ENCODE measurements around the gene PDILT.
A peak's percentile ranks its signal among the peaks of the same experiment; 100 is the strongest.

Gene PDILT

GRCh38 chr16:20401475-20402016 lies 3.0 kb downstream of the PDILT start:
- no peak for DNase-seq (ENCODE audit: low read depth)

DNA sequence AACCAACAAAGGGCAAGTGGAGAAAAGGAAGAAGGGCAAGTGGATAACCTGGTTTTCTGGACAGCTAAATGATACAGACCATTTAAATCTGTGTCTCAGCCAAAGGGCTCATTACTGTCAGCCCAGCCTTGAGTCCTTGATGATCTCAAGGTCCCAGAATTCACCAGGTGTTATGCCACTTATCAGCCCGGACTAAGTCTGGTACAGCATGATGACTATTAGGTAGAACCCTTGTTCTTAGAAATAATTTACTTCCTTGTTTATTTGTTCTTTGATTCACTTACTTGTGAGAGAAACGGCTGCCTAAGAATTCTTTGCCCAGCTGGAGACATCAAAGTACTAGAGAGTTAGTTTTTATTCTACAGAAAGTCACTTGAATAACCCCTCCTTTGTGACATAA lies 3.5 kb downstream of the PDILT start:
- DNase-seq (ENCODE audit: low read depth): no peak

- DNase-seq (ENCODE audit: low read depth): no peak
These were observed 5.4 kb downstream of the PDILT start for GRCh38 chr16:20399185-20399584.

DNA sequence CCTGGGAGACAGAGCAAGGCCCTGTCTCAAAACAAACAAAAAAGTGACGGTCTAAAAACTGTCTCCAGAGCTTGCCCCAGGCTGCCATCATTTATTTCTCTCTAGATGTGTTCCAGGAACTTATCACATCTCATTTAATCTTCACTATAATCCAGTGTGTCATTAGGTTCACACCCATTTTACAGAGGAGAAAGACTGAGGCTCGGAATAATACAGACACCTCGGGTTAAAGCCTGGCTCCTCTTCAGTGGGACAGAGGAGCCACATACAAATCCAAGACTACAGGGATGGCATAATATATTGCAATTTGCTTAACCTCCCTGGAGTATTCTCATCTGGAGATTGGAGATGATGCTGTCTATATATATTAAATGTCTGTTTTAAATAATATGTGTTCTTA lies 5.9 kb downstream of the PDILT start:
- no peak for DNase-seq (ENCODE audit: low read depth)

DNA sequence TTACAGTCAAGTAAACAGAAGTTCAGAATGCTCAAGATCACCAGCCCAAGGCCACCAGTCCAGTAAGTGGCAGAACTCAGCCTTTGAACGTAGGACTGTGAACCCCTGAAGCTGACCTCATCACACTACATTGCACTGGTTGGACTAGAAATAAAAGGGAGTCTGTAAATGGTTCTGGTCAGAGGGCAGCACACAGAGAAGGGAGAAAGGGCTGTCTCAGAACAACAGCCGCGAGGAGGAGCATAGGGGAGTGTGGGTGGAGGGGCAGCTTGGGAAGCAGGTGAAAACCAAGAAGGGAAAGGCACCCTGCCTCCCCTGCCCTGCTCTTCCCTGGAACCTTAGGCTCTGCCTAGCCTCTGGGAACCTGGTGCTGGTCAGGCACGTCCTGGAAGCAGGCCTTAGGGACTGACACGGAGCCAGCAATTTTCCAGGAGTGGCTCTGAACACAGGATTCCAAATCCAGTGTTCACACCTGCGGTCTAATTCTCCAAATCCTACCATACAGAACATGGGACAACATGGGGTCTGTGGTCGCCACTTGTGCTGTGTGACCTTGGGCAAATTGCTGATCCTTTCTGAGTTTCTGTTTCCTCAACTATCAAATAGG lies 7.0 kb downstream of the PDILT start:
- no peak for DNase-seq (ENCODE audit: low read depth)

DNA sequence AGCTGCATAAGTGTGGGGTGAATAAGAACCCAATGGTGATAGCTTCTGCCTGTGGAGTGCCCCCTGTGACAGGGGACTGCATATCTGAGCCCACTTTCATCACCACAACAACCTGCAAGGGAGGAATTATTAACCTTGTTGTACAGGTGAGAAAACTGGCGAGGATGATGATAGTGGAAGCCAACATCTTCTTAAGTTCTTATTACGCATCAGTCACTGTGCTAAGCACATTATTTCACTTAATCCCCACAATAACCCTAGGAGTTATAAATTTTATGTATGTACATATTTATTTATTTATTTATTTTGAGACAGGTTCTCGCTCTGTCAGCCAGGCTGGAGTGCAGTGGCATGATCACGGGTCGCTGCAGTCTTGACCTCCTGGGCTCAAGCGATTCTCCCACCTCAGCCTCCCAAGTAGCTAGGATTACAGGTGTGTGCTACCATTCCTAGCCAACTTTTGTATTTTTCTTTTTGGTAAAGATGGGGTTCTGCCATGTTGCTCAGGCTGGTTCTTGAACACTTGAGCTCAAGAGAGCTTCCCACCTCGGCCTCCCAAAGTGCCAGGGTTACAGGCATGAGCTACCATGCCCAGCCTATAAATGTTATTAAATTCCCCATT lies 7.6 kb downstream of the PDILT start:
- no peak for DNase-seq (ENCODE audit: low read depth)

- no peak for DNase-seq (ENCODE audit: low read depth)
These were observed 8.6 kb downstream of the PDILT start for GRCh38 chr16:20395946-20396345.

GRCh38 chr16:20393801-20394577 lies 10.5 kb downstream of the PDILT start:
- no peak for DNase-seq (ENCODE audit: low read depth)

- DNase-seq (ENCODE audit: low read depth): no peak
These were observed 13.5 kb downstream of the PDILT start for GRCh38 chr16:20391045-20391444.

DNA sequence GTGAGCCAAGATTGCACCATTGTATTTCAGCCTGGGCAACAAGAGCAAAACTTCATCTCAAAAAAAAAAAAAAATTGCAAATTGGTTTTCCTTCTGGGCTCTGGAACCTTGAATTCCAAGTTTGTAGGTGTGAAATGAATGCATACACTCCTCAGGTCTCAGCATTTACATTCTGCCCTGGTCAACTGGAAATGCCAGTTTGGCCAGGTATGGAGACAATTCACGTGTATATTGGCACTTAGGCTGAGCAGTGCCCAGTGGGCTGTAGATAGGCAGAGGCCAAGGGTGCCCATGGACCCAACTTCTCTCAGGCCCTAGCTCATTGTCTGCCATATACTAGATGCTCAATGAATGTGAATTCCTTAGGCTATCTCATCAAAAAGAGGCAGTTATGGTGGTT lies 15.7 kb downstream of the PDILT start:
- DNase-seq (ENCODE audit: low read depth): no peak

GRCh38 chr16:20387978-20388377 lies 16.6 kb downstream of the PDILT start:
- DNase-seq (ENCODE audit: low read depth): no peak

DNA sequence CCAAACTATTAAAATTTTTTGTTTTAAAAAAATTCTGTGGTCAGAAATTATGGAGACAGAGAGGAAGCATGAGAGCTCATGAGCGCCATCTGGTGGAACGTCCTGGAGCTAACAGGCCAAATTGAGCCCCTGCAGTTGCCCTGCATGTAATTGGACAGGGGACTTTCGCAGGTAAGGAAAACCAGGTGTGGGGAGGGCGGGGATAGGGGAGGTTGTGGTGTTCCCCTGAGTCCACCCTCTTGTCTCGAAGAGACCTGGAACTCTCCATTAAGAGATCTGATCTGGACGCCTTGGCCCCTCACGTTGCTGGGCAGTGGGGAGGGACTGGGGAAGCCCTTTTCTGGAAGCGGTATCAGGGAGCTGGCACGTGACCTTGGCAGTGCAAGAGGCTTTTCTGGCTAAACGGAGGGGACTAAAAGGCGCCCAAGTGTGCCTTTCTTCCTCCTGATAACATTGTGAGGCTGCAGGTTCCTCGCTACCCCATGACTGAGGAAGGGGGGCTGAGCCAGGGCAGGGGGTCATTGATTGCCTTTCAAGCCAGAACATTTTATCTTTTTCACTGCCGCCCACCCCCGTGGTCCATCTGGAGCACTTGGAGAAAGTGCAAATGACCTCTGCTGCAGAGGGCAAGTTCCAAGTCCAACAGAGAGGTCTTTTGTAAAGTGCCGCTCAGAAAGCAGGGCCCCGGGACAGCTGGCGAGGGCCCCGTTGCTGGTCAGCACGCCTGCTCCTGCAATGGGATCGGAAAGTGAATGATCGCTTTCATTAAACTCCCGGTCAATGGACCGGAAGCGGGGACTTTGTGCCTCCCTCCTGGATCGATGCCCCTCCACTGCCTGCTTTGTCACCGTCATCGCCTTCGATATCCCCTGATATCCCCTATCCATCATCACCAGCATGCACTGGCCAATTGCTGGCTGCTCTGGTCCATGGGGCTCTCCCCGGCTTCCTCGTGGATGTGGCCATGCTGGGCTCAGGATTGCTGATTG lies 18.4 kb downstream of the PDILT start:
- peak; percentile 43 for DNase-seq (ENCODE audit: low read depth)

GRCh38 chr16:20383106-20384029 lies 21.2 kb downstream of the PDILT start:
- peak; percentile 11 for DNase-seq (ENCODE audit: low read depth)

DNA sequence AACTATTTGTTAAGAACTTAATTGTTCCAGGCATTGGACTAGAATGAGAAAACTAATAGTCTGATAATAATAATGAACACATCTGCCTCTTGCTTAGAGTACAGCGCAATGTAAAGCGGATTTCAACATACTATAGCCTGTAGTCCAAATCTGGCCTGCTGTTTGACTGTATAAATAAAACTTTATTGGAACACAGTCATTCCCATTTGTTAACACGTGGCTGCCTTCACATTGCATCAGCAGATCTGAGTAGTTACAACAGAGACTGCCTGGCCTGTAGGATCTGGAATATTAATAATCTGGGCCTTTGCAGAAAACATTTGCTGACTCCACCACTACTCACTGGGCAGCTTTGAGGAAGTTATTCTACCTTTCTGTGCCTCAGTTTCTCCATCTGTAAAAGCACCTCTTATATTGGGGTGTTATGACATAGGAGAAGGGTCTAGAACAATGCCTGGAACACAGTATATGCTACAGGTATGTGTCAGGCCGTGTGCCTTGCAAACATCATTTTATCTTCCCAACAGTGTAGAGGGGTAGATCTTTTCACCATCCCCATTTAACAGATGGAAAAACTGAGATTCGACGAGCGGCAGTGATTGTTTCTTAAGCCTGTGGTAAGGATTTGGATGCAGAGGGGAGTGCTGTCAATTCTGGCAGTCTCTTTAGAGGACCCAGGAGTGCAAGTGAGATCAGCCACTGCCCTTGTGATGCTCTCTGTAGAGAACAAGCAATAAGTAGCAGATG lies 22.2 kb downstream of the PDILT start:
- no peak for DNase-seq (ENCODE audit: low read depth)

- DNase-seq (ENCODE audit: low read depth): no peak
These were observed 23.8 kb downstream of the PDILT start for GRCh38 chr16:20380782-20381181.

- no peak for DNase-seq (ENCODE audit: low read depth)
These were observed 27.4 kb downstream of the PDILT start for GRCh38 chr16:20377181-20377580.

DNA sequence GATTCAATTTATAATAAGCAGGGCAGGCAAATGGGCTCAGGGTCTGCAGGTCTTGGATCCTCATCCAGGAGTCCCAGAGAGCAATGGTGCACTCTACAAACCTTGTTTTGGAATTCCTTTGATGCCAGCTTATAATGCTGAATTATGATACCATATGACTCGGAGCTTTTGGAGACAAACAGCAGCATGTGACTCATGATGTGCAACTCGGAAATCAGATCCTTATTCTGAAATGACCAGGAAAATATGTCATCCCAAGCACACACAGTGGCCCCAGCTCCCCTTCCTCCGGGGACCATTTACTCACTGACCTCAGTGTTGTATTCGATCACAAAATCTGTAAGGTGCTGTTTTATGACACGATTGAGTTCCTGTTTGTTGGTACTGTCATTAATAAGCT lies 31.8 kb downstream of the PDILT start:
- DNase-seq (ENCODE audit: low read depth): no peak

GRCh38 chr16:20369452-20370054 lies 35.0 kb downstream of the PDILT start:
- DNase-seq (ENCODE audit: low read depth): no peak

DNA sequence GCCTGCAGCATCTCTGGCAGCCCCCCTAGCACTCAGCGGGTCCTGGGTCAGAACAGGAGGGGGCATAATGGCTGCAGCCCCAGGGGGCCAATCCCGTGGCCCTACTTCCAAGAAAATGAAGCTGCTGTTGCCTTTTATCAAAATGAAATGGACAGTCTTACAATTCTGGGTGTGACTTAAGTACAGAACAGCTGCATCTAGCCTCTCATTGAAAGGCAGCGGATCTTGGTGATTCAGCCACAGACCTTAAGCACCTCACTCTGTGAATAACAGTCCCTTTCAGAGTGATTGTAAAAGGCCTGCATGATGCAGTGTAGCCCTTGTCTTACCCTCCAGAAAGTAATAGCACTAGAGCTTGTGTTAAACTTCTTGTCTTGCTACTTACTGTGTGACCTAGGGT lies 40.5 kb downstream of the PDILT start:
- no peak for DNase-seq (ENCODE audit: low read depth)

DNA sequence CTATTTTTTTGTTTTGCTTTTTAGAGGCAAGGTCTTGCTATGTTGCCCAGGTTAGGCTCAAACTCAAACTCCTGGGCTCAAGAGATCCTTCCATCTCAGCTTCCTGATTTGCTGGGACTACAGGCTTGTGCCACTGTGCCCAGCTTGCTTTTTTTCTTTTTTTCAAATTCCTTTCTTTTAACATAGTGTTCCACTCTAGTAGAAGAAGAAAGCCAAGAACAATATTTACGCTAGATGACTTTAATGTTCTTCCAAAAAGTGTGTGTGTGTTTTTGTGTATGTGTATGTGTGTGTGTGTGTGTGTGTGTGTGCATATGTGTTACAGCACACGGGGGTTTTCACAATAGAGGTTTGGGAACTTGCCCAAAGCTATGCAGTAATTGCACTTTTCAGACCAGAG lies 41.3 kb downstream of the PDILT start:
- no peak for DNase-seq (ENCODE audit: low read depth)

All from activated T-cell treated with anti-CD3 and anti-CD28 coated beads for 1 hour (primary cell).